HG03280 (cell line): ENCODE results near the gene LGALS14.
"Not testable (repeated sequence)": the region's sequence is repeated elsewhere in the genome, so short reads cannot be mapped to it uniquely, and the experiment has no call there.

Experiments used
- ATAC-seq: cut with Tn5 transposase; IDR thresholded peaks from one replicate; pipeline ENCODE4 v1.9.1; 2021; ENCODE audit warnings: mild to moderate bottlenecking, moderate library complexity; ENCODE audit not compliant: unreplicated experiment

LGALS14 gene

GRCh38 chr19:39704181-39705044 is at the start of gene LGALS14:
TSS of gene LGALS14 (plus strand) at chr19:39704481. CDS start at chr19:39704529, 48 bp downstream.
- no peak for ATAC-seq

GRCh38 chr19:39655613-39656012 is 48.7 kb upstream of the LGALS14 start, which contains the start of gene LGALS16:
TSS of gene LGALS16 (plus strand) at chr19:39655913. CDS start at chr19:39655962, 49 bp downstream.
- no peak for ATAC-seq

GRCh38 chr19:39659791-39660190 is 44.5 kb upstream of the LGALS14 start:
- ATAC-seq = no peak

- no peak for ATAC-seq
Observed at GRCh38 chr19:39660661-39661060, 43.6 kb upstream of the LGALS14 start.

GRCh38 chr19:39661565-39661964 is 42.7 kb upstream of the LGALS14 start:
- no peak for ATAC-seq

GRCh38 chr19:39669860-39670259 is 34.4 kb upstream of the LGALS14 start:
- not testable (repeated sequence) for ATAC-seq

GRCh38 chr19:39670998-39671397 is 33.3 kb upstream of the LGALS14 start:
- ATAC-seq = no peak

GRCh38 chr19:39671739-39672363 is 32.4 kb upstream of the LGALS14 start:
- no peak for ATAC-seq

- no peak for ATAC-seq
Observed at GRCh38 chr19:39672473-39672872, 31.8 kb upstream of the LGALS14 start.

GRCh38 chr19:39673862-39674261 is 30.4 kb upstream of the LGALS14 start:
- ATAC-seq = not testable (repeated sequence)

- ATAC-seq = no peak
Observed at GRCh38 chr19:39676004-39676403, 28.3 kb upstream of the LGALS14 start.

- no peak for ATAC-seq
Observed at GRCh38 chr19:39677961-39678889, 26.1 kb upstream of the LGALS14 start.

- ATAC-seq = peak; percentile 69
Observed at GRCh38 chr19:39679056-39679790, 25.1 kb upstream of the LGALS14 start.

GRCh38 chr19:39679791-39680168 is 24.5 kb upstream of the LGALS14 start:
- ATAC-seq = peak; percentile 8

- no peak for ATAC-seq
Observed at GRCh38 chr19:39680593-39680992, 23.7 kb upstream of the LGALS14 start.

- ATAC-seq = no peak
Observed at GRCh38 chr19:39681416-39681815, 22.9 kb upstream of the LGALS14 start.

GRCh38 chr19:39684267-39684666 is 20.0 kb upstream of the LGALS14 start:
- ATAC-seq = no peak

- no peak for ATAC-seq
Observed at GRCh38 chr19:39686739-39687138, 17.5 kb upstream of the LGALS14 start.

- ATAC-seq = not testable (repeated sequence)
Observed at GRCh38 chr19:39688637-39689036, 15.6 kb upstream of the LGALS14 start.

- no peak for ATAC-seq
Observed at GRCh38 chr19:39692166-39692565, 12.1 kb upstream of the LGALS14 start.
